Vagina (tissue), 2 donors: Measurements from ENCODE around the gene TOP3B. TPM values are rescaled to one million over a fixed set of nuclear protein-coding genes. Genes with fewer than 3 reads are reported as not detected.

ENCODE experiments used
- DNase-seq, 2 donors: peaks; one replicate each; pipeline ENCODE4 v3.0.0-alpha.2; 2017; ENCODE audit errors: extremely low spot score in 2 of 2
- H3K27ac ChIP-seq: fragments of 200-600 bp; sonication (generic); one replicate; pipeline ENCODE4 v1.5.1; 2019
- H3K27me3 ChIP-seq: fragments of 200-600 bp; sonication (generic); one replicate; pipeline ENCODE4 v1.5.1; 2019
- H3K36me3 ChIP-seq, 2 donors: fragments of 200-600 bp; sonication (generic); one replicate each; pipeline ENCODE4 v1.5.1; 2017 to 2019
- H3K4me1 ChIP-seq: fragments of 200-600 bp; sonication (generic); one replicate; pipeline ENCODE4 v1.5.1; 2019
- H3K4me3 ChIP-seq, 2 donors: fragments of 200-600 bp; sonication (generic); 1 replicate in 1 of 2; 2 replicates in 1 of 2; pipeline ENCODE4 v1.5.1; 2016 to 2019
- H3K9me3 ChIP-seq: fragments of 200-600 bp; sonication (generic); one replicate; pipeline ENCODE4 v1.5.1; 2019
- CTCF ChIP-seq, 3 experiments: fragments of 450-650 bp in 2 of 3; fragments of 200-600 bp in 1 of 3; sonication (generic) in 1 of 3; IDR thresholded peaks; one replicate each; pipeline ENCODE4 v1.5.1; 2017 to 2019; ENCODE audit warnings: antibody characterized with exemption in 3 of 3, mild to moderate bottlenecking in 2 of 3, moderate library complexity in 2 of 3
- POLR2A ChIP-seq, 2 donors: fragments of 450-650 bp; IDR thresholded peaks; one replicate each; pipeline ENCODE4 v1.6.1; 2017; ENCODE audit warnings: antibody characterized with exemption in 2 of 2, mild to moderate bottlenecking in 2 of 2, moderate library complexity in 2 of 2
- POLR2AphosphoS5 ChIP-seq, 2 donors: sonication (generic); formaldehyde crosslinking; IDR thresholded peaks; one replicate each; pipeline ENCODE4 v1.9.0; 2017; ENCODE audit warnings: antibody characterized with exemption in 2 of 2, mild to moderate bottlenecking in 2 of 2, low read depth in 1 of 2; ENCODE audit not compliant: insufficient read depth in 1 of 2
- intact Hi-C: fragments of 100-400 bp; cut with DNase I; formaldehyde crosslinking; loops from one replicate; pipeline ENCODE4 v1.15.1; 2023
- total RNA-seq: library from RNA; depleted of rRNA; stranded (reverse); fragments of >200 nt; gene quantifications from one replicate; pipeline ENCODE4 v1.2.3, GENCODE V29; 2016

Gene TOP3B
- total RNA-seq, 1 donor from 2014 or later, result 42.7 TPM

GRCh38 chr22:21981874-21982273 is 713 bp downstream of the TOP3B start:
- Histone ChIP-seq H3K9me3 (no peaks in the 10 kb centered on the region), H3K36me3 (no peaks in the 10 kb centered on the region), H3K27me3 (no peaks in the 10 kb centered on the region), H3K27ac (peak overlapping the region; percentile 55), H3K4me3 (peak overlapping the region; percentile 75 to 91), H3K4me1 (peaks cover 15% of the 10 kb centered on the region)
- TF ChIP-seq POLR2A (IDR thresholded peaks at IDR 0.05) (no peak), POLR2AphosphoS5 (IDR thresholded peaks at IDR 0.05; ENCODE audit: insufficient read depth in 1 of 2, low read depth in 1 of 2) (no peak), CTCF (IDR thresholded peaks at IDR 0.05) (no peak)
- intact Hi-C loops, result no loop called here
- DNase-seq, result no peak

- no peak for DNase-seq
Observed at GRCh38 chr22:21980547-21980946, 2.0 kb downstream of the TOP3B start.

GRCh38 chr22:21978564-21979386 is 3.8 kb downstream of the TOP3B start:
- Histone ChIP-seq H3K4me1 (peaks cover 15% of the 10 kb centered on the region), H3K36me3 (peaks cover 0 to 5% of the 10 kb centered on the region in 2 donors), H3K27me3 (no peaks in the 10 kb centered on the region), H3K9me3 (no peaks in the 10 kb centered on the region), H3K27ac (no peak overlapping the region), H3K4me3 (no peak overlapping the region)
- intact Hi-C loops, result no loop called here
- DNase-seq, result no peak
- no peak for TF ChIP-seq CTCF (IDR thresholded peaks at IDR 0.05)
- no peak for TF ChIP-seq POLR2A (IDR thresholded peaks at IDR 0.05)
- no peak for TF ChIP-seq POLR2AphosphoS5 (IDR thresholded peaks at IDR 0.05; ENCODE audit: insufficient read depth in 1 of 2, low read depth in 1 of 2)

More at GRCh38 chr22:21980547-21980946, 2.0 kb downstream of the TOP3B start:
- no peaks in the 10 kb centered on the region for H3K9me3 ChIP-seq
- TF ChIP-seq POLR2A (IDR thresholded peaks at IDR 0.05), result no peak
- TF ChIP-seq CTCF (IDR thresholded peaks at IDR 0.05), result no peak
- TF ChIP-seq POLR2AphosphoS5 (IDR thresholded peaks at IDR 0.05; ENCODE audit: insufficient read depth in 1 of 2, low read depth in 1 of 2), result no peak
- H3K4me1 ChIP-seq, result peaks cover 15% of the 10 kb centered on the region
- H3K27me3 ChIP-seq, result no peaks in the 10 kb centered on the region
- no peak overlapping the region for H3K27ac ChIP-seq
- intact Hi-C loops, result no loop called here
- H3K4me3 ChIP-seq, result no peak overlapping the region
- H3K36me3 ChIP-seq, result no peaks in the 10 kb centered on the region

- no peak for DNase-seq
- no peaks in the 10 kb centered on the region for H3K9me3 ChIP-seq
- H3K4me3 ChIP-seq, result no peak overlapping the region
- intact Hi-C loops, result no loop called here
- H3K27me3 ChIP-seq, result no peaks in the 10 kb centered on the region
- H3K4me1 ChIP-seq, result peaks cover 15% of the 10 kb centered on the region
- H3K27ac ChIP-seq, result no peak overlapping the region
- peaks cover 0 to 5% of the 10 kb centered on the region in 2 donors for H3K36me3 ChIP-seq
- TF ChIP-seq CTCF (IDR thresholded peaks at IDR 0.05) (no peak), POLR2AphosphoS5 (IDR thresholded peaks at IDR 0.05; ENCODE audit: insufficient read depth in 1 of 2, low read depth in 1 of 2) (no peak)
Observed at GRCh38 chr22:21977814-21978213, 4.8 kb downstream of the TOP3B start.

GRCh38 chr22:21975854-21976345 is 6.7 kb downstream of the TOP3B start:
- Histone ChIP-seq H3K9me3 (no peaks in the 10 kb centered on the region), H3K36me3 (peaks cover 0 to 19% of the 10 kb centered on the region in 2 donors)

More at GRCh38 chr22:21975854-21976345, 6.7 kb downstream of the TOP3B start:
- Histone ChIP-seq H3K27me3 (no peaks in the 10 kb centered on the region), H3K4me3 (no peak overlapping the region), H3K27ac (no peak overlapping the region), H3K4me1 (peaks cover 1% of the 10 kb centered on the region)
- no peak for DNase-seq
- intact Hi-C loops, result no loop called here
- TF ChIP-seq POLR2AphosphoS5 (IDR thresholded peaks at IDR 0.05; ENCODE audit: insufficient read depth in 1 of 2, low read depth in 1 of 2) (no peak), CTCF (IDR thresholded peaks at IDR 0.05) (no peak), POLR2A (IDR thresholded peaks at IDR 0.05) (no peak)
